Activated T-helper 9 cell treated with anti-CD3 and anti-CD28 coated beads, Interleukin-2, amount 50 U/mL, for 16 hours (primary cell): ENCODE measurements around the gene ATP6V1A.
"Not testable (repeated sequence)": the region's sequence is repeated elsewhere in the genome, so short reads cannot be mapped to it uniquely, and the experiment has no call there.

Source experiments
- DNase-seq: peaks from one replicate; pipeline ENCODE4 v3.0.0-alpha.2; 2020; ENCODE audit warnings: low read depth

The ATP6V1A gene

GRCh38 chr3:113828600-113828999 is 81.8 kb downstream of the ATP6V1A start:
- no peak for DNase-seq

- DNase-seq, result no peak
These were observed 82.9 kb downstream of the ATP6V1A start for GRCh38 chr3:113829576-113830354.

- no peak for DNase-seq
These were observed 84.2 kb downstream of the ATP6V1A start for GRCh38 chr3:113831103-113831355.

GRCh38 chr3:113832477-113833164 is 85.8 kb downstream of the ATP6V1A start:
- DNase-seq, result no peak

GRCh38 chr3:113834983-113835382 is 88.1 kb downstream of the ATP6V1A start:
- no peak for DNase-seq

GRCh38 chr3:113838631-113839209 is 91.9 kb downstream of the ATP6V1A start, which contains the start of gene GRAMD1C:
Gene GRAMD1C, plus strand, starts transcription at chr3:113838788. Its CDS starts 122 bp downstream, at chr3:113838910.
- peak; percentile 77 for DNase-seq

- no peak for DNase-seq
These were observed 92.7 kb downstream of the ATP6V1A start for GRCh38 chr3:113839551-113839950.

GRCh38 chr3:113844622-113845222 is 97.9 kb downstream of the ATP6V1A start:
- no peak for DNase-seq

- DNase-seq, result no peak
These were observed 100.4 kb downstream of the ATP6V1A start for GRCh38 chr3:113847247-113847646.

- no peak for DNase-seq
These were observed 101.0 kb downstream of the ATP6V1A start for GRCh38 chr3:113847664-113848461.

- not testable (repeated sequence) for DNase-seq
These were observed 102.2 kb downstream of the ATP6V1A start for GRCh38 chr3:113849071-113849470.

- not testable (repeated sequence) for DNase-seq
These were observed 103.0 kb downstream of the ATP6V1A start for GRCh38 chr3:113849841-113850240.

- DNase-seq, result not testable (repeated sequence)
These were observed 103.6 kb downstream of the ATP6V1A start for GRCh38 chr3:113850391-113850790.

GRCh38 chr3:113852506-113852905 is 105.7 kb downstream of the ATP6V1A start:
- no peak for DNase-seq
